Astrocyte of the cerebellum (primary cell): ENCODE results near the gene FGF7.
"Not testable (repeated sequence)": the region's sequence is repeated elsewhere in the genome, so short reads cannot be mapped to it uniquely, and the experiment has no call there.

Experiments
- DNase-seq: peaks from one replicate; pipeline ENCODE4 v3.0.0-alpha.2; 2011; ENCODE audit warnings: low read depth
- H3K4me3 ChIP-seq: 2 replicates; pipeline ENCODE4 v1.5.1; 2011; ENCODE audit warnings: mild to moderate bottlenecking, low read depth, low read length, moderate library complexity
- CTCF ChIP-seq: IDR thresholded peaks from 2 replicates; pipeline ENCODE4 v1.5.1; 2012; ENCODE audit warnings: low read length, low read depth, moderate library complexity, mild to moderate bottlenecking; ENCODE audit errors: missing control alignments
- in situ Hi-C: cut with HindIII; loops from 2 replicates; pipeline ENCODE4 v1.10.0; 2017; ENCODE audit warnings: low sequenced_read_pairs

Gene FGF7

GRCh38 chr15:49466119-49466518, 43.1 kb downstream of the FGF7 start:
- H3K4me3 ChIP-seq = no peak overlapping the region
- in situ Hi-C loops = no loop called here
- DNase-seq = no peak
- no peak for TF ChIP-seq CTCF

GRCh38 chr15:49467746-49468480, 44.9 kb downstream of the FGF7 start:
- in situ Hi-C loops = no loop called here

GRCh38 chr15:49468481-49468839, 45.4 kb downstream of the FGF7 start:
- in situ Hi-C loops = no loop called here

More at GRCh38 chr15:49467746-49468480, 44.9 kb downstream of the FGF7 start:
- TF ChIP-seq CTCF = no peak
- no peak overlapping the region for H3K4me3 ChIP-seq
- DNase-seq = no peak

GRCh38 chr15:49471248-49471647, 48.2 kb downstream of the FGF7 start:
- peak; percentile 14 for TF ChIP-seq CTCF
- DNase-seq, H3K4me3 ChIP-seq, in situ Hi-C loops: not testable (repeated sequence)

More at GRCh38 chr15:49468481-49468839, 45.4 kb downstream of the FGF7 start:
- DNase-seq = no peak
- no peak for TF ChIP-seq CTCF
- H3K4me3 ChIP-seq = no peak overlapping the region

- no peak for DNase-seq
- H3K4me3 ChIP-seq = no peak overlapping the region
- TF ChIP-seq CTCF = no peak
- in situ Hi-C loops = no loop called here
Measured at GRCh38 chr15:49471733-49472132, 48.7 kb downstream of the FGF7 start.

- TF ChIP-seq CTCF = no peak
- no peak overlapping the region for H3K4me3 ChIP-seq
- in situ Hi-C loops = no loop called here
- no peak for DNase-seq
Measured at GRCh38 chr15:49472338-49472737, 49.3 kb downstream of the FGF7 start.
